ENCODE measurements around the gene CAPN10.
"Not testable (repeated sequence)": the region's sequence is repeated elsewhere in the genome, so short reads cannot be mapped to it uniquely, and the experiment has no call there.

The CAPN10 gene

GRCh38 chr2:240586198-240586918 is at the start of gene CAPN10:
Gene CAPN10, plus strand, starts transcription at chr2:240586734. Its CDS starts 178 bp downstream, at chr2:240586912.
- DNase-seq, result peak; percentile 95

- DNase-seq, result no peak
These were observed 48.3 kb upstream of the CAPN10 start for GRCh38 chr2:240538031-240538780.

- not testable (repeated sequence) for DNase-seq
These were observed 47.4 kb upstream of the CAPN10 start for GRCh38 chr2:240539101-240539500.

GRCh38 chr2:240539906-240540305 is 46.6 kb upstream of the CAPN10 start:
- no peak for DNase-seq

- DNase-seq, result no peak
These were observed 35.2 kb upstream of the CAPN10 start for GRCh38 chr2:240551288-240551687.

GRCh38 chr2:240551811-240552210 is 34.7 kb upstream of the CAPN10 start:
- no peak for DNase-seq

GRCh38 chr2:240553956-240554480 is 32.5 kb upstream of the CAPN10 start:
- no peak for DNase-seq

- DNase-seq, result no peak
These were observed 31.6 kb upstream of the CAPN10 start for GRCh38 chr2:240554767-240555493.

GRCh38 chr2:240555541-240556250 is 30.8 kb upstream of the CAPN10 start:
- no peak for DNase-seq

- no peak for DNase-seq
These were observed 29.9 kb upstream of the CAPN10 start for GRCh38 chr2:240556553-240557100.

- no peak for DNase-seq
These were observed 29.3 kb upstream of the CAPN10 start for GRCh38 chr2:240557101-240557751.

- no peak for DNase-seq
These were observed 28.7 kb upstream of the CAPN10 start, which contains the start of gene ANKMY1 for GRCh38 chr2:240557808-240558207. Gene ANKMY1, minus strand, starts transcription at chr2:240557988. Its CDS starts 653 bp downstream, at chr2:240557335.

- DNase-seq, result no peak
These were observed 28.2 kb upstream of the CAPN10 start for GRCh38 chr2:240558236-240558761.

GRCh38 chr2:240559286-240559685 is 27.2 kb upstream of the CAPN10 start:
- no peak for DNase-seq

GRCh38 chr2:240560084-240560479 is 26.5 kb upstream of the CAPN10 start, which contains the start of gene DUSP28:
Gene DUSP28, plus strand, starts transcription at chr2:240560357. Its CDS starts 328 bp downstream, at chr2:240560685.
- peak; percentile 73 for DNase-seq

- peak; percentile 93 for DNase-seq
These were observed 25.8 kb upstream of the CAPN10 start for GRCh38 chr2:240560480-240561324.

- no peak for DNase-seq
These were observed 25.1 kb upstream of the CAPN10 start for GRCh38 chr2:240561325-240561971.

GRCh38 chr2:240563231-240563630 is 23.3 kb upstream of the CAPN10 start:
- DNase-seq, result not testable (repeated sequence)

- no peak for DNase-seq
These were observed 22.5 kb upstream of the CAPN10 start for GRCh38 chr2:240563951-240564560.

Measured in NCI-H510A (cell line).